Measurements from ENCODE around the gene GRAP2. TPM values are rescaled to one million over a fixed set of nuclear protein-coding genes. Genes with fewer than 3 reads are reported as not detected.

Gene GRAP2
- total and polyA plus RNA-seq, 9 of the 15 experiments (the other 6 are each of a cell fraction or from before 2014, with no cell fraction given): 4.8 to 88.7 (median 60.4) TPM

- TF ChIP-seq E2F6 (IDR thresholded peaks at IDR 0.05; ENCODE audit: borderline replicate concordance in 1 of 2, extremely low read depth in 1 of 2, insufficient read depth in 1 of 2, insufficient read length in 1 of 2, low read depth in 1 of 2, low read length in 1 of 2, poor library complexity in 1 of 2, severe bottlenecking in 1 of 2): no peak
- no peak for TF ChIP-seq GABPB1 (CRISPR knock-in tag; IDR thresholded peaks at IDR 0.05)
- no peak for TF ChIP-seq CCNT2 (IDR thresholded peaks at IDR 0.05; ENCODE audit: borderline replicate concordance, extremely low read depth, insufficient read length, low read depth, low read length)
- no peak for TF ChIP-seq STAT5B (CRISPR knock-in tag; IDR thresholded peaks at IDR 0.05)
- TF ChIP-seq DMBX1 (CRISPR knock-in tag; IDR thresholded peaks at IDR 0.05; ENCODE audit: borderline replicate concordance): no peak
These were observed 38.9 kb downstream of the GRAP2 start (continued) for GRCh38 chr22:39939830-39940229.

- Histone ChIP-seq H3K9me3 (replicated peaks; ENCODE audit: control insufficient read depth, insufficient read depth, low read depth, low read length) (no peaks in the 10 kb centered on the region), H3K79me2 (ENCODE audit: control insufficient read depth, insufficient read depth, low read length) (peaks cover 27% of the 10 kb centered on the region; the same call in 1 of the 3 replicates), H3K9ac (ENCODE audit: insufficient read depth in 1 of 2, low read depth in 2 of 2, low read length in 2 of 2) (no peak overlapping the region), H3K4me3 (no peak overlapping the region), H3K27ac (ENCODE audit: extremely low read depth, low read depth, low read length) (peak overlapping the region; percentile 35; the same call in 1 of the 3 replicates), H4K20me1 (replicated peaks; ENCODE audit: control insufficient read depth, insufficient read depth, low read length) (no peaks in the 10 kb centered on the region), H3K4me2 (ENCODE audit: insufficient read depth, low read length) (no peak overlapping the region), H3K9me1 (ENCODE audit: control insufficient read depth, insufficient read depth, low read length) (no peaks in the 10 kb centered on the region), H3K27me3 (ENCODE audit: control insufficient read depth in 2 of 2, insufficient read depth in 2 of 2, low read length in 2 of 2) (no peaks in the 10 kb centered on the region), H2AFZ (ENCODE audit: low read depth, low read length) (0 out of 2 replicates have a peak overlapping the region, but pooled peaks have one; percentile 54), H3K36me3 (ENCODE audit: control insufficient read depth, insufficient read depth, low read length) (no peaks in the 10 kb centered on the region), H3K4me1 (replicated peaks in 1 of 2; ENCODE audit: control insufficient read depth in 2 of 2, insufficient read depth in 2 of 2, low read length in 2 of 2) (peaks cover 18 to 66% of the 10 kb centered on the region in 2 experiments)
- CTCF ChIA-PET (ENCODE audit: low intra/inter-chr PET ratio): no interaction called here
- POLR2A ChIA-PET: no interaction called here
- in situ Hi-C loops (cut with MboI): no loop called here
- FAIRE-seq: peak; percentile 26
- peak; percentile 23; the same call in 1 of the 3 replicates for ATAC-seq
- no peak for DNase-seq (ENCODE audit: extremely low read depth in 1 of 4, low spot score in 3 of 4)
- intact Hi-C loops (cut with micrococcal nuclease): no loop called here
- BruUV-seq (replicated peaks): no TSS peak
- 52% methylated on average over 9 of the region's 9 CpGs for WGBS (ENCODE audit: insufficient coverage, low coverage, missing lambda C conversion rate)
- TF ChIP-seq HMBOX1 (IDR thresholded peaks at IDR 0.05) (peak; percentile 74), SIRT6 (IDR thresholded peaks at IDR 0.05; ENCODE audit: low read depth, low read length) (no peak), CTCF (IDR thresholded peaks at IDR 0.05 in 2 of 3, conservative IDR thresholded peaks at IDR 0.05 in 1 of 3; ENCODE audit: insufficient read depth in 2 of 3, low read depth in 1 of 3, low read length in 3 of 3) (peak in 2 of 3 experiments; percentile 11 to 32; a peak in 3 of 6 replicates), ZFX (CRISPR knock-in tag; IDR thresholded peaks at IDR 0.05) (no peak), SAFB (IDR thresholded peaks at IDR 0.05; ENCODE audit: borderline replicate concordance, low read depth, low read length) (no peak), TGIF2 (CRISPR knock-in tag; IDR thresholded peaks at IDR 0.05) (no peak)
These were observed 39.9 kb downstream of the GRAP2 start for GRCh38 chr22:39940757-39941305.

All from K562 (cell line).